ENCODE data around the gene DEXI. TPM values are rescaled to one million over a fixed set of nuclear protein-coding genes. Genes with fewer than 3 reads are reported as not detected.

Gene DEXI
- total RNA-seq, 1 experiment from 2014 or later = 23.7 TPM

DNA sequence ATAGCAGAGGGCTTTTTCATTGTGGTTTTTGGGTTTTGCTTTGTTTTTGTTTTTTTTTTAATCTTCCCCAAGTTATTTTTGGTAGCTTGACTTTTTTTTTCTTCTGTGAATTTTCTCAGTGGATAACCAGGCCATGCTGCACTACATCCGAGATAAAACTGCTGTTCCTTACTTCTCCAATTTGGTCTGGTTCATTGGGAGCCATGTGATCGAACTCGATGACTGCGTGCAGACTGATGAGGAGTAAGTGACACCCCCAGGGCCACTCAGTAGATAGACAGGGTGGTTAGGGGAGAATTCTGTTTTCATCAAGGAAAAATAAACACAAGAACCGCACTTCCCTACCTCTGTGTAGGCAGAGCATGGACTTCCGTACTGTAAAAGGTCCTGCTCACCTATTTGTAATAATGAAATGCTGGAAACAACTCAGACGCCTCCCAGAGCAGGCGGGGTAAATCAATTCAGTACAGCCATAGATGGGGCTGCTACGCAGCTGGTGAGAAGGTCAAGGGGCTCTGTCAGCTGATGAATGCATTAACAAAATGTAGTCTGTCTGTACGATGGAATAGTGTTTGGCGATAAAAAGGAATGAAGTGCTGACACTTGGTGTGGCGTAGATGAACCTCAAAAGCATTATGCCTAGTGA, 30.7 kb upstream of the DEXI start:
- Mint-ChIP-seq H3K27me3 (ENCODE audit: insufficient read depth, unreplicated experiment) (no peaks in the 10 kb centered on the region), H3K36me3 (ENCODE audit: insufficient read depth, unreplicated experiment) (peaks cover 12% of the 10 kb centered on the region), H3K4me3 (ENCODE audit: unreplicated experiment) (no peak overlapping the region), H3K27ac (ENCODE audit: unreplicated experiment) (no peak overlapping the region), H3K4me1 (ENCODE audit: low read depth, unreplicated experiment) (no peaks in the 10 kb centered on the region), H3K9me3 (ENCODE audit: unreplicated experiment) (no peaks in the 10 kb centered on the region)
- ChIA-PET POLR2A (no interaction called here), CTCF (no interaction called here)
- no peak for DNase-seq
- Histone ChIP-seq H3K4me1 (0 out of 2 replicates have a peak, but pooled peaks cover 3% of the 10 kb centered on the region), H3K9me3 (no peaks in the 10 kb centered on the region), H3K27me3 (replicated peaks; ENCODE audit: control insufficient read depth, insufficient read depth, low read length) (no peaks in the 10 kb centered on the region), H3K36me3 (ENCODE audit: control insufficient read depth, insufficient read depth, low read length) (no peaks in the 10 kb centered on the region; the same call in 1 of the 2 replicates), H3K4me3 (ENCODE audit: low read depth, low read length) (no peak overlapping the region)
- intact Hi-C loops (cut with micrococcal nuclease; ENCODE audit: unreplicated experiment) = no loop called here
- no TSS peak for BruUV-seq (replicated peaks)
- TF ChIP-seq, protein P1, sequence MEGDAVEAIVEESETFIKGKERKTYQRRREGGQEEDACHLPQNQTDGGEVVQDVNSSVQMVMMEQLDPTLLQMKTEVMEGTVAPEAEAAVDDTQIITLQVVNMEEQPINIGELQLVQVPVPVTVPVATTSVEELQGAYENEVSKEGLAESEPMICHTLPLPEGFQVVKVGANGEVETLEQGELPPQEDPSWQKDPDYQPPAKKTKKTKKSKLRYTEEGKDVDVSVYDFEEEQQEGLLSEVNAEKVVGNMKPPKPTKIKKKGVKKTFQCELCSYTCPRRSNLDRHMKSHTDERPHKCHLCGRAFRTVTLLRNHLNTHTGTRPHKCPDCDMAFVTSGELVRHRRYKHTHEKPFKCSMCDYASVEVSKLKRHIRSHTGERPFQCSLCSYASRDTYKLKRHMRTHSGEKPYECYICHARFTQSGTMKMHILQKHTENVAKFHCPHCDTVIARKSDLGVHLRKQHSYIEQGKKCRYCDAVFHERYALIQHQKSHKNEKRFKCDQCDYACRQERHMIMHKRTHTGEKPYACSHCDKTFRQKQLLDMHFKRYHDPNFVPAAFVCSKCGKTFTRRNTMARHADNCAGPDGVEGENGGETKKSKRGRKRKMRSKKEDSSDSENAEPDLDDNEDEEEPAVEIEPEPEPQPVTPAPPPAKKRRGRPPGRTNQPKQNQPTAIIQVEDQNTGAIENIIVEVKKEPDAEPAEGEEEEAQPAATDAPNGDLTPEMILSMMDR (IDR thresholded peaks at IDR 0.05; ENCODE audit: insufficient read depth in 1 of 2, low read depth in 1 of 2, low read length in 1 of 2, severe bottlenecking in 1 of 2, unreplicated experiment in 1 of 2) = no peak

DNA sequence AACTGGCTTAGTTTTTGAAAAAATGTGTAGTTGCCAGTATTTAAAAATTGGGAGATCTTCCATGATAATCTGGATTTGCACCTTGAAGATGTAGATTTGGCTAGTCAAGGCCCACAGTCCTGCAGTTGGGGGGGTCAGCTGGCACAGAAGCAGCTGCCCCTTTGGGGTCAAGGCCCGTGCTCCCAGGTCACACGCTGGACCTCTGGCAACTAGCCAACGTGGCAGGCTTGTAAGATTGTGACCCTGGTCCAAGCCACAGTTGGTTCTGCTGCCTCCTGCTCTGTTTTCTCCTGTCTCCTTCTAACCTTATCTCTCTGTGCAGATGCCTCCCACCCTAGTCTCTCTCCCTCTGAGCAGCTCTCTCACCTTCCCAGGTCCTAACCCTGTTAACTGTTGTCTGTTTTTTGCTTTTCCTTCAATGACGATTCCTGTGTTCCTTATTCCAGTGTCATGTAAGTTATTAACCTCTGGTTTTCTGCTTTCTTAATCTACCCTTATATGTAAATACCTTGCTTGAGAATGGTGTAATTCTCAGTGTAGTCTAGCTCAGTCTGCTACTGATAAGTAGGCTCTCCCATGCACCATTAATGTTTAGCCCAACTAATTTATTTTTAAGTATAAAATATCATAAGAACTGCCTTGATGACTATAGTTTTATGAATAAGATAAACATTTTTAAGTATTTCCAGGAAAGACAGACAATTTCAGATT, 30.0 kb upstream of the DEXI start:
- no peaks in the 10 kb centered on the region; the same call in 1 of the 2 replicates for H3K36me3 ChIP-seq (ENCODE audit: control insufficient read depth, insufficient read depth, low read length)
- no peaks in the 10 kb centered on the region for H3K4me1 Mint-ChIP-seq (ENCODE audit: low read depth, unreplicated experiment)
- H3K36me3 Mint-ChIP-seq (ENCODE audit: insufficient read depth, unreplicated experiment) = peaks cover 12% of the 10 kb centered on the region
- 0 out of 2 replicates have a peak, but pooled peaks cover 3% of the 10 kb centered on the region for H3K4me1 ChIP-seq
- intact Hi-C loops (cut with micrococcal nuclease; ENCODE audit: unreplicated experiment) = no loop called here
- H3K27me3 Mint-ChIP-seq (ENCODE audit: insufficient read depth, unreplicated experiment) = no peaks in the 10 kb centered on the region
- DNase-seq = no peak
- no peak overlapping the region for H3K4me3 Mint-ChIP-seq (ENCODE audit: unreplicated experiment)
- ChIA-PET POLR2A (no interaction called here), CTCF (no interaction called here)
- no peaks in the 10 kb centered on the region for H3K9me3 ChIP-seq
- no TSS peak for BruUV-seq (replicated peaks)
- TF ChIP-seq, protein P1 (IDR thresholded peaks at IDR 0.05; ENCODE audit: insufficient read depth in 1 of 2, low read depth in 1 of 2, low read length in 1 of 2, severe bottlenecking in 1 of 2, unreplicated experiment in 1 of 2) = no peak
- no peak overlapping the region for H3K4me3 ChIP-seq (ENCODE audit: low read depth, low read length)
- no peak overlapping the region for H3K27ac Mint-ChIP-seq (ENCODE audit: unreplicated experiment)
- no peaks in the 10 kb centered on the region for H3K27me3 ChIP-seq (replicated peaks; ENCODE audit: control insufficient read depth, insufficient read depth, low read length)
- H3K9me3 Mint-ChIP-seq (ENCODE audit: unreplicated experiment) = no peaks in the 10 kb centered on the region

DNA sequence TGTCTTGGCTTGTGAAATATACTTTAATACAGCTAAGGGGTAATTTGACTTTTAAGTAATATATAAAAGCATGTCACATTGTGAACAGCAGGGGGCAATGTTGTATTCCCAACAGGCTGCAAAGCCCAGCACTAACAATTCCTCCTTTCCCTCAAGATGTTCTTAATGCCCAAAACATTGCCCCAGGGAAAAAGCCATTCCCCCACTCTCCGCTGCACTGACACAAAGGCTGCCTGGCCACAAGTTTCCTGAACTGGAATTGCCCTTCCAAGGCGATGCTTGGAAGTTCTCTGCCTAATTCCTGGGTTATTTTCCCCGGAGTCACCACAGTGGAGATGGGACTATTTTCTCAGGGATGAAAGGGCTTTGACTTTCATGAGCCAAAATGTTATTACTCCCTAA, 29.3 kb upstream of the DEXI start:
- CTCF ChIA-PET = interaction anchor here (0.6 to 1.2 kb wide), 5 partner anchors 12 to 376 kb away, joined by 3 to 23 read pairs (median 4); partner anchors contain the start of gene SOCS1
- Mint-ChIP-seq H3K27me3 (ENCODE audit: insufficient read depth, unreplicated experiment) (no peaks in the 10 kb centered on the region), H3K9me3 (ENCODE audit: unreplicated experiment) (no peaks in the 10 kb centered on the region), H3K27ac (ENCODE audit: unreplicated experiment) (no peak overlapping the region), H3K4me3 (ENCODE audit: unreplicated experiment) (no peak overlapping the region), H3K4me1 (ENCODE audit: low read depth, unreplicated experiment) (no peaks in the 10 kb centered on the region), H3K36me3 (ENCODE audit: insufficient read depth, unreplicated experiment) (peaks cover 12% of the 10 kb centered on the region)
- H3K27me3 ChIP-seq (replicated peaks; ENCODE audit: control insufficient read depth, insufficient read depth, low read length) = no peaks in the 10 kb centered on the region
- peak; percentile 53 to 56 for DNase-seq
- TF ChIP-seq, protein P1 (IDR thresholded peaks at IDR 0.05; ENCODE audit: insufficient read depth in 1 of 2, low read depth in 1 of 2, low read length in 1 of 2, severe bottlenecking in 1 of 2, unreplicated experiment in 1 of 2) = peak; percentile 52 to 67
- BruUV-seq (replicated peaks) = no TSS peak
- H3K36me3 ChIP-seq (ENCODE audit: control insufficient read depth, insufficient read depth, low read length) = no peaks in the 10 kb centered on the region; the same call in 1 of the 2 replicates
- intact Hi-C loops (cut with micrococcal nuclease; ENCODE audit: unreplicated experiment) = loop anchor here (1.0 to 2.0 kb wide), 3 partner anchors 284 to 434 kb away; no protein-coding TSS in a partner anchor
- POLR2A ChIA-PET = interaction anchor here (0.7 kb wide), 1 partner anchor 283 kb away, joined by 3 read pairs; no protein-coding TSS in a partner anchor
- H3K4me1 ChIP-seq = 0 out of 2 replicates have a peak, but pooled peaks cover 3% of the 10 kb centered on the region
- no peak overlapping the region for H3K4me3 ChIP-seq (ENCODE audit: low read depth, low read length)
- no peaks in the 10 kb centered on the region for H3K9me3 ChIP-seq

Measured in Caco-2 (cell line).